Natural killer cell (primary cell): ENCODE measurements around the gene TGFBR3. TPM values are rescaled to one million over a fixed set of nuclear protein-coding genes. Genes with fewer than 3 reads are reported as not detected.

Source experiments
- ATAC-seq, 3 donors: fragments of 150-1000 bp in 2 of 3; fragments of 200-7000 bp in 1 of 3; cut with Tn5 transposase; 1 replicate in 1 of 3; 2 replicates in 2 of 3; pipeline ENCODE4 v1.10.0; 2021; ENCODE audit warnings: mild to moderate bottlenecking in 2 of 3, moderate library complexity in 2 of 3
- DNase-seq, 2 donors: peaks; one replicate each; pipeline versions ENCODE4 v3.0.0 to v3.0.0-alpha.2; 2013 to 2021; ENCODE audit warnings: mixed read lengths in 1 of 2
- H3K27ac ChIP-seq: one replicate; pipeline ENCODE4 v1.5.1; 2013; ENCODE audit warnings: mild to moderate bottlenecking, low read length
- H3K27me3 ChIP-seq: one replicate; pipeline ENCODE4 v1.6.1; 2013; ENCODE audit warnings: low read length; ENCODE audit not compliant: control insufficient read depth, insufficient read depth
- H3K36me3 ChIP-seq: one replicate; pipeline ENCODE4 v1.6.1; 2013; ENCODE audit warnings: low read length; ENCODE audit not compliant: control insufficient read depth, insufficient read depth
- H3K4me1 ChIP-seq: one replicate; pipeline ENCODE4 v1.6.1; 2013; ENCODE audit warnings: low read length; ENCODE audit not compliant: control insufficient read depth, insufficient read depth
- H3K4me3 ChIP-seq: one replicate; pipeline ENCODE4 v1.5.1; 2013; ENCODE audit warnings: low read length
- H3K9me3 ChIP-seq: one replicate; pipeline ENCODE4 v1.6.1; 2013; ENCODE audit warnings: low read length; ENCODE audit not compliant: control insufficient read depth, insufficient read depth
- H3K27ac Mint-ChIP-seq, 2 donors: one replicate each; pipeline ENCODE4 v1.8.0; 2022; ENCODE audit warnings: mild to moderate bottlenecking in 2 of 2, mixed read lengths in 2 of 2, moderate library complexity in 1 of 2
- H3K27me3 Mint-ChIP-seq, 2 donors: one replicate each; pipeline ENCODE4 v1.8.0; 2022; ENCODE audit warnings: low read depth in 2 of 2, mixed read lengths in 2 of 2
- H3K36me3 Mint-ChIP-seq: one replicate; pipeline ENCODE4 v1.8.0; 2022; ENCODE audit warnings: mixed read lengths
- H3K4me1 Mint-ChIP-seq, 2 donors: one replicate each; pipeline ENCODE4 v1.8.0; 2022; ENCODE audit warnings: mixed read lengths in 2 of 2
- H3K4me3 Mint-ChIP-seq: one replicate; pipeline ENCODE4 v1.8.0; 2022; ENCODE audit warnings: mild to moderate bottlenecking, moderate library complexity, mixed read lengths
- H3K9me3 Mint-ChIP-seq, 2 donors: one replicate each; pipeline ENCODE4 v1.8.0; 2022; ENCODE audit warnings: mixed read lengths in 2 of 2
- WGBS: methylation state at CpG from one replicate; pipeline ENCODE4 v1.1.7; 2013; ENCODE audit warnings: missing lambda C conversion rate; ENCODE audit not compliant: insufficient coverage; 5-methylcytosine and 5-hydroxymethylcytosine counted together
- intact Hi-C: fragments of 100-400 bp; cut with micrococcal nuclease; formaldehyde crosslinking; loops from one replicate; pipeline ENCODE4 v1.14.2; 2022
- total RNA-seq, 4 donors: library from RNA; stranded (reverse); fragments of 120-200 nt in 1 of 4; gene quantifications; one replicate each; pipeline versions ENCODE4 v1.2.3 to v1.2.4, GENCODE V29; 2013 to 2022
- TF ChIP-seq, protein P1 (sequence below): fragments of 200-600 bp; IDR thresholded peaks from one replicate; pipeline ENCODE4 v1.8.0; 2022; ENCODE audit warnings: antibody characterized with exemption

The TGFBR3 gene
- total RNA-seq, 3 donors from 2014 or later (not counting 1 experiment from before 2014, with no cell fraction given) = 225 to 274 (median 243) TPM

DNA sequence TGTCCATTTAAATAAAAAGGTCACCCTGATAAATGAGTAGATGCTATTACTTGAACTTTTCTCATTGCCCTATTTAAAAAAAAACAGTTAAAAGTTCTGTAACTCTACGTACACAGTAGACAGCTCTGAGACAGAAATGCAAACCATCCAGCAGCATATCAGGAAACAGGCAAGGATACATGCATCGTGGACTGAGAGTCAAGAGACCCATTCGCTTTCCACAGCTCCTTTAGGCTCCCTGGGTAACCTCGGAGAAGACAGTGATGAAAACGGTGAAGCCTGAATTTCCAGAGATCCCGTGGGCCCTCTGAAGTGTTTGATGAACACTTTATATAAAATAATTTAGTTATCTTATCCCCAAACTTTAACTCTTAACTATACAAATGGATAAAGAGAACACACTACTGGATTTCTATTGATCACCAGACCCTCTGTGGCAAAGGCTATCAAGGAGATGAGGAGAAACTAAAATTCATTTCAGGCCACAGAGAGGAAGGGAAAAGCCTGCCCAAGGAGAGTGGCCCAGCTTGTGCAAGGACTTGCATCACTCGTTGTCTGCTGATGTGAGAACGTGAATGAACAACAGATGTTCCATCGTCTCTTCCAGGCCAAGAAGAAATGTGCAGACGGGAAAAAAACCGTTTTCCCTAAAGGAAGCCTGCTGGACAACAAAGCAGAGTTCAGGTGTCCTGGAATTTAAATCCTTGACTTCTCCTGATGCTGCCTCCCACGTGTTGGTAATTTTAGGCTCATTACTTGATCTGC lies 131.0 kb downstream of the TGFBR3 start:
- Histone ChIP-seq H3K27ac (no peak overlapping the region), H3K27me3 (no peaks in the 10 kb centered on the region), H3K4me3 (no peak overlapping the region), H3K36me3 (peaks cover 36% of the 10 kb centered on the region), H3K4me1 (peaks cover 33% of the 10 kb centered on the region), H3K9me3 (no peaks in the 10 kb centered on the region)
- ATAC-seq (no peak), DNase-seq (no peak)
- no peaks in the 10 kb centered on the region for H3K27me3 Mint-ChIP-seq
- H3K36me3 Mint-ChIP-seq = peaks cover 15% of the 10 kb centered on the region
- intact Hi-C loops = loop anchor here (1.0 to 5.0 kb wide), 4 partner anchors 43 to 206 kb away; no protein-coding TSS in a partner anchor
- no peak overlapping the region for H3K4me3 Mint-ChIP-seq
- peak overlapping the region; percentile 86 to 87 for H3K27ac Mint-ChIP-seq
- WGBS = 92% methylated on average over 10 of the region's 12 CpGs
- H3K4me1 Mint-ChIP-seq = peaks cover 70 to 76% of the 10 kb centered on the region in 2 donors
- H3K9me3 Mint-ChIP-seq = no peaks in the 10 kb centered on the region
- TF ChIP-seq, protein P1, sequence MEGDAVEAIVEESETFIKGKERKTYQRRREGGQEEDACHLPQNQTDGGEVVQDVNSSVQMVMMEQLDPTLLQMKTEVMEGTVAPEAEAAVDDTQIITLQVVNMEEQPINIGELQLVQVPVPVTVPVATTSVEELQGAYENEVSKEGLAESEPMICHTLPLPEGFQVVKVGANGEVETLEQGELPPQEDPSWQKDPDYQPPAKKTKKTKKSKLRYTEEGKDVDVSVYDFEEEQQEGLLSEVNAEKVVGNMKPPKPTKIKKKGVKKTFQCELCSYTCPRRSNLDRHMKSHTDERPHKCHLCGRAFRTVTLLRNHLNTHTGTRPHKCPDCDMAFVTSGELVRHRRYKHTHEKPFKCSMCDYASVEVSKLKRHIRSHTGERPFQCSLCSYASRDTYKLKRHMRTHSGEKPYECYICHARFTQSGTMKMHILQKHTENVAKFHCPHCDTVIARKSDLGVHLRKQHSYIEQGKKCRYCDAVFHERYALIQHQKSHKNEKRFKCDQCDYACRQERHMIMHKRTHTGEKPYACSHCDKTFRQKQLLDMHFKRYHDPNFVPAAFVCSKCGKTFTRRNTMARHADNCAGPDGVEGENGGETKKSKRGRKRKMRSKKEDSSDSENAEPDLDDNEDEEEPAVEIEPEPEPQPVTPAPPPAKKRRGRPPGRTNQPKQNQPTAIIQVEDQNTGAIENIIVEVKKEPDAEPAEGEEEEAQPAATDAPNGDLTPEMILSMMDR = no peak

DNA sequence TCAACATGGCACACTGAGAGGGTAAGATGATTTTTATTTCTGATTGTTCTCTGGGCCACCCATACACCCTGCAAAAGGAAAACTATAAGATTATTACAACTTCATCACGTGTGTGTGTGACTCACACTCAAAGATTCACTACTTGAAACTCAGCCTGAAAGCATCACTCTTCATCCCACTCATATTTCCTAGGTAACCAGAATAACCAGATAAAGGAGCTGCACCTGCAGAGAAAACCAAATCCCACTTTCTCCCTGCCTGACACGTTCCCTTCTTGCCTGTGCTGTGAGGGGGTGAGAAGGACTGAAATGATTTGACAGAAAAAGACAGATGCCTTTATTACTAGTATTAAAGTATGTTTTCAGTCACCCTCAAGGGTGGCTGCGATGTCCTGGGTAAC lies 131.6 kb downstream of the TGFBR3 start:
- DNase-seq = no peak
- Mint-ChIP-seq H3K27me3 (no peaks in the 10 kb centered on the region), H3K4me3 (peak overlapping the region; percentile 62), H3K9me3 (no peaks in the 10 kb centered on the region), H3K4me1 (peaks cover 70 to 76% of the 10 kb centered on the region in 2 donors), H3K27ac (peak overlapping the region; percentile 86 to 87), H3K36me3 (peaks cover 15% of the 10 kb centered on the region)
- peak; percentile 32 to 61 (median 52) for ATAC-seq
- H3K27me3 ChIP-seq = no peaks in the 10 kb centered on the region
- no peak overlapping the region for H3K4me3 ChIP-seq
- peak overlapping the region; percentile 57 for H3K27ac ChIP-seq
- H3K36me3 ChIP-seq = peaks cover 36% of the 10 kb centered on the region
- WGBS = 71% methylated on average over 2 of the region's 3 CpGs
- intact Hi-C loops = loop anchor here (1.0 to 5.0 kb wide), 4 partner anchors 42 to 206 kb away; no protein-coding TSS in a partner anchor
- H3K9me3 ChIP-seq = no peaks in the 10 kb centered on the region
- TF ChIP-seq, protein P1 = no peak
- peaks cover 36% of the 10 kb centered on the region for H3K4me1 ChIP-seq

DNA sequence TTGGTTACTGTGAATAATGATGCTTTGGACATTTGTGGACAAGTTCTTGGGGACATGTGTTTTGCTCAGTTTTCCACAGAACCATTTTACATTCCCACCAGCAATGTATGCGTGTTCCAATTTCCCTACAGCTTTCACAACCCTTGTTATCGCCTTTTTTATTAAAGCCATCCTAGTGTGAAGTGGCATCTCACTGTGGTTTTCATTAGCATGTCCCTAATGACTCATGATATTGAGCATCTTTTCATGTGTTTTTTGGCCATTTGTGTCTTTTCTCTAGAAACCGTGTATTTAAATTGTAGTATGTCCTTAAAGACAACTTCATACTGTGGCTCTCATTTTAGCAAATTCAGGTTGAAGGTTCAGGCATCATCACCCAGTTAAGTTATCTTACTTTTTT lies 132.1 kb downstream of the TGFBR3 start:
- peak overlapping the region; percentile 57 for H3K27ac ChIP-seq

More for the DNA sequence above, 132.1 kb downstream of the TGFBR3 start:
- DNase-seq (peak in 1 of 2 donors; percentile 49), ATAC-seq (peak; percentile 61 to 73 (median 71))
- WGBS = 29% methylated on average over 2 of the region's 3 CpGs
- TF ChIP-seq, protein P1 = no peak
- Mint-ChIP-seq H3K27ac (peak overlapping the region; percentile 86 to 87), H3K4me1 (peaks cover 70 to 76% of the 10 kb centered on the region in 2 donors), H3K9me3 (no peaks in the 10 kb centered on the region), H3K4me3 (peak overlapping the region; percentile 62), H3K27me3 (no peaks in the 10 kb centered on the region), H3K36me3 (peaks cover 15% of the 10 kb centered on the region)
- Histone ChIP-seq H3K36me3 (peaks cover 34% of the 10 kb centered on the region), H3K9me3 (no peaks in the 10 kb centered on the region), H3K4me1 (peaks cover 35% of the 10 kb centered on the region), H3K4me3 (no peak overlapping the region), H3K27me3 (no peaks in the 10 kb centered on the region)
- intact Hi-C loops = loop anchor here (1.0 to 5.0 kb wide), 4 partner anchors 42 to 205 kb away; no protein-coding TSS in a partner anchor
